Adipocyte (in vitro differentiated cells): ENCODE results near the gene CFP.

ENCODE experiments used
- DNase-seq: peaks from one replicate; pipeline ENCODE4 v3.0.0-alpha.2; 2015; ENCODE audit warnings: low read depth
- H3K27me3 ChIP-seq: replicated peaks from 2 replicates; pipeline ENCODE4 v1.7.0; 2013; ENCODE audit warnings: mild to moderate bottlenecking, low read length, moderate library complexity; ENCODE audit not compliant: control insufficient read depth, insufficient read depth
- H3K36me3 ChIP-seq: 2 replicates; pipeline ENCODE4 v1.7.0; 2013; ENCODE audit warnings: low read length, mild to moderate bottlenecking, moderate library complexity; ENCODE audit not compliant: control insufficient read depth, insufficient read depth, severe bottlenecking
- H3K4me1 ChIP-seq: 2 replicates; pipeline ENCODE4 v1.7.0; 2013; ENCODE audit warnings: mild to moderate bottlenecking, low read length, moderate library complexity; ENCODE audit not compliant: control insufficient read depth, insufficient read depth
- H3K4me3 ChIP-seq: 2 replicates; pipeline ENCODE4 v1.7.0; 2013; ENCODE audit warnings: mild to moderate bottlenecking, low read length, moderate library complexity
- H3K9ac ChIP-seq: 2 replicates; pipeline ENCODE4 v1.7.0; 2013; ENCODE audit warnings: mild to moderate bottlenecking, low read length, moderate library complexity
- H3K9me3 ChIP-seq: 2 replicates; pipeline ENCODE4 v1.7.0; 2013; ENCODE audit warnings: mild to moderate bottlenecking, low read length, moderate library complexity; ENCODE audit not compliant: control insufficient read depth

Gene CFP

GRCh38 chrX:47583240-47583861, 46.4 kb downstream of the CFP start:
- H3K9me3 ChIP-seq = no peaks in the 10 kb centered on the region
- no peaks in the 10 kb centered on the region for H3K27me3 ChIP-seq
- H3K4me3 ChIP-seq = peak overlapping the region; percentile 80
- peak overlapping the region; percentile 86 for H3K9ac ChIP-seq
- peaks cover 26% of the 10 kb centered on the region for H3K4me1 ChIP-seq
- DNase-seq = no peak
- H3K36me3 ChIP-seq = peaks cover 11% of the 10 kb centered on the region

GRCh38 chrX:47581731-47582647, 47.7 kb downstream of the CFP start, which contains the start of gene TIMP1:
TSS of gene TIMP1 (plus strand) at chrX:47582436. CDS start at chrX:47583416, 980 bp downstream.
- Histone ChIP-seq H3K4me3 (peak within 1 kb of the TSS; percentile 80), H3K4me1 (peaks cover 26% of the 10 kb centered on the region), H3K36me3 (peaks cover 11% of the 10 kb centered on the region), H3K9ac (peak within 1 kb of the TSS; percentile 86), H3K27me3 (no peaks in the 10 kb centered on the region), H3K9me3 (no peaks in the 10 kb centered on the region)
- DNase-seq = peak; percentile 94

DNA sequence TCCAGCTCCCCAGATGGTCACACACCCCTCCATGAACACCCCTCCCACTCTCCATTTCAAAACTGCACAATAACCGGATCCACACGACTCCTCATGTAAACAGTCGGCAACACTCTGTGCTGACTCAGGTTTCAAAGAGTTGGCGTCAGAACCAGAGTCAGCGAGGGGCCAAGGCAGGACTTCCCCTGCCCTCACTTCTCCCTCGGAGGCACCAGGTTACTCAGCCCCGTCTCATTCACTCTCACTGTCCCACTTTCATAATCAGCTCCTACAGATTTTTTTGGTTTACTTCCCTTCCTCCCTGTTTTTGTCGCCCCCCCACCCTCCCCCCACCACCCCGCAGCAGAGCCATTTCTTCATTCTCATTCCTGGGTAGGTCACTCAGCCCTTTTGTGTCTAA, 50.2 kb downstream of the CFP start:
- H3K9me3 ChIP-seq = peaks cover 3% of the 10 kb centered on the region
- no peaks in the 10 kb centered on the region for H3K27me3 ChIP-seq
- no peak overlapping the region for H3K4me3 ChIP-seq
- peaks cover 12% of the 10 kb centered on the region for H3K4me1 ChIP-seq
- H3K36me3 ChIP-seq = no peaks in the 10 kb centered on the region
- DNase-seq = peak; percentile 47
- H3K9ac ChIP-seq = no peak overlapping the region

- no peaks in the 10 kb centered on the region for H3K27me3 ChIP-seq
- no peak for DNase-seq
These were observed 51.0 kb downstream of the CFP start for GRCh38 chrX:47578692-47579091.

DNA sequence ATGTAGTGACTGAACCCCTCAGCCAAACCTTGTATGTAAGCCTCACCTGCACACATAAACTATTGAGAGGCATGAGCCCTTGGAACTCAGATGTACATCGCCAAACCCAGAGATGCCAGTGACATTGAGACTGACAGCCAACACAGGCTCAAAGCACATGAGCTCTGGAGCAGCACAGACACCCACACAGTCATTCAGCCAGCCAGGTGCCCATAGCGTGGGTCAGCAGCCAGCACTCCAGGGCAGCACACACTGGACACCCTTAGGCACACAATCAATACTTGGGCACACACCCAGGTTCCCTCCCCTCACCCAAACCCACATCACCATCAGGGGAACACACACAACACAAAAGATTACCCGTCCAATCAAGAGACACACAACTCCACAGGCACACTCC, 51.8 kb downstream of the CFP start:
- H3K9me3 ChIP-seq = peaks cover 3% of the 10 kb centered on the region
- H3K36me3 ChIP-seq = no peaks in the 10 kb centered on the region
- peaks cover 4% of the 10 kb centered on the region for H3K4me1 ChIP-seq
- no peak overlapping the region for H3K4me3 ChIP-seq
- H3K27me3 ChIP-seq = no peaks in the 10 kb centered on the region
- H3K9ac ChIP-seq = no peak overlapping the region
- no peak for DNase-seq

More at GRCh38 chrX:47578692-47579091, 51.0 kb downstream of the CFP start:
- Histone ChIP-seq H3K36me3 (no peaks in the 10 kb centered on the region), H3K4me3 (no peak overlapping the region), H3K4me1 (peaks cover 5% of the 10 kb centered on the region), H3K9ac (no peak overlapping the region), H3K9me3 (peaks cover 3% of the 10 kb centered on the region)

DNA sequence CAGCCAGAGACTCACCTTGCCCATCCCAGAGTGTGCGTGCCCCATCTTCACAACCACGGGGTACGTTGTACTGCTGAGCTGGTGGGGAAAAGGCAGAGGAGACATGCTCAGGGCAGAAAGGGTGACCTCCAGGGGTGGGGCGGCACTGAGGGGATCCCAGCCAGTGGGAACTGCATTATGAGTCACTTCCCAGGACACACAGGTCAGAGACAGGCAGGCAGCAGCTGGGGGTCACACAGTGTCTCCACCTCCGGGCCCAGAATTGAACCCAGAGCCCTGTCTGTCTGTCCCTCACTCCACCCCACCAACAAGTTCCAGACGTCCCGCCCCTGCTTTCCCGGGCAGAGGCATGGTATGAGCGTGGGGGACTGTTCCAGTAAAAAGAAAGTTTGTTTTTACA, 52.3 kb downstream of the CFP start:
- no peaks in the 10 kb centered on the region for H3K36me3 ChIP-seq
- H3K9me3 ChIP-seq = peaks cover 3% of the 10 kb centered on the region
- no peak overlapping the region for H3K9ac ChIP-seq
- H3K4me3 ChIP-seq = no peak overlapping the region
- no peaks in the 10 kb centered on the region for H3K27me3 ChIP-seq
- peaks cover 4% of the 10 kb centered on the region for H3K4me1 ChIP-seq
- no peak for DNase-seq

DNA sequence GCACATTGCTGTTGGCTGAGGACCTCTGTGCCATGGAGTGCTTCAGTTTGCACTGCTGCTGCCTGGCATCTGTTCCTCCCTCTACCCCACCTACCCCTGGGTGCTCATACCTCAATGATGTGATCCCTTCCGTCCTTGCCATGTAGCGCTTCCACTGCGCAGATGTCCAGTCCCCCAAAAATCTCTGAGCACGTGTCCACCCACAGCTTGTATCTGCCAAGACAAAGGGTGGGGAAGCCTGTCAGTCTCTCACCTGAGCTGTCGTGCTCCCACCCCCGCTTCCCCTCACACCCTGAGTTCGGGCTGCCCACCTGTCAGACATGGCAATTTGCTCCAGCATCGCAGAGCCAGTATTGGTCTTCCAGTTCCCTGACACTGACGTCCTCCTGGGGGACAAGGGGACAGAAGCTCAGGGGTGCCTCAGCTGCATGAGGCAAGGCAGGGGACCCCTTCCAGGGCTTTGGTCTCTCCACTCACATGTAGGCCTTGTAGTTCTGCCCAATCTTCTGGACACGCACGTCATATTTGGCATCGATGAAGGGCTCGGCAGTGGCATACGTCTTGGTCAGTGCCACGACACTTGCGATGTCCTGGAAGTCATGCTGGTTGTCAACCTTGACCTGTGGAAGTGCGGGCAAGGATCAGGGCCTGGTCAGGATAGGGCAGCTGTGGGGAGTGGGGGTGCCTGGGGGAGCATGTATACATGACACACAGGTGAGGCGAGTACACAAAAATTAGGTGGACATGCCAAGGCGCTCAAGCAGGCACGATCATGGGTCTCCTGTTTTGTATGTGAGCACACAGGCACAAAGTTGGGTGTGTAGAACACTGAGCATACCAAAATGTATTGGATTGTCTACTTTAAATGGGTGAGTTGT, 53.5 kb downstream of the CFP start:
- peaks cover 3% of the 10 kb centered on the region for H3K9me3 ChIP-seq
- no peaks in the 10 kb centered on the region for H3K27me3 ChIP-seq
- peaks cover 8% of the 10 kb centered on the region for H3K36me3 ChIP-seq
- H3K4me3 ChIP-seq = no peak overlapping the region
- DNase-seq = no peak
- H3K9ac ChIP-seq = no peak overlapping the region
- H3K4me1 ChIP-seq = no peaks in the 10 kb centered on the region

DNA sequence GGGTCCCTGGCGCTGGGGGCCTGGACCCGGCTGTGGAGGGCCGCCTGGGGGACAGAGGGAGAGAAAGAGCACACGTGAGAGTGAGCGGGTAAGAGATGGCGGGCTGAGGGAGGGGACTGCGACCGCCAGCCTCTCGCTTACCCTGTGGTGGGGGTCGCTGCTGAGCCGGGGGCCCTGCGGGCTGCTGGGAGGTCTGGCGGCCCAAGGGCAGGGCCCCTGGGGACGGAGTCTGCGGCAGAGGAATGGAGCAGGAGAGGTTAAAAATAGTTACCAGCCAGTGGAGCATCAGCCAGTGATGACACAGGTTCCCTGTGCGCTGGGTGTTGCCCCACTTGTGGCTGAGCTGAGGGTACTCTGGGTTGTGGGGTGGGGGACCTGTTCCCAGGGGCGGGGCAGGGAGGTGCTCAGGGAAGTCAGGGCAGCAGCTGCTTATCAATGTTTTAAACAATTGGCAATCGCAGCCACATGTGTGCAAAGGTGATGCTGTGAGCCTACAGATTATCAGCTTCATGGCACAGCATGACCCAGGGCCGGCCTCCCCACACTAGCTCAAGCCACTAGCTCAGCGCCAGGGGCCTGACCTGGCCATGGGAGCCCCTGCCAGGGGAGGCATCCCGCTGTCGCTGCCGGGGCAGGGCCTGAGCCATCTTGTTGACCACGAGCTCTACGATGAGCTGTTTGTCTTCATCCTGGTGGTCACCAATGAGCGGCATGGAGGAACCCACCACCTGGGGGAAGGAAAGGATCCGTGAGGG, 55.0 kb downstream of the CFP start:
- Histone ChIP-seq H3K4me3 (no peak overlapping the region), H3K9me3 (peaks cover 3% of the 10 kb centered on the region), H3K4me1 (no peaks in the 10 kb centered on the region), H3K36me3 (peaks cover 15% of the 10 kb centered on the region), H3K9ac (no peak overlapping the region), H3K27me3 (no peaks in the 10 kb centered on the region)
- no peak for DNase-seq

GRCh38 chrX:47574076-47574546, 55.6 kb downstream of the CFP start:
- H3K27me3 ChIP-seq = no peaks in the 10 kb centered on the region
- H3K4me3 ChIP-seq = no peak overlapping the region
- peaks cover 3% of the 10 kb centered on the region for H3K9me3 ChIP-seq
- peaks cover 21% of the 10 kb centered on the region for H3K36me3 ChIP-seq
- peak overlapping the region; percentile 48 for H3K9ac ChIP-seq
- no peak for DNase-seq
- H3K4me1 ChIP-seq = no peaks in the 10 kb centered on the region

- Histone ChIP-seq H3K27me3 (no peaks in the 10 kb centered on the region), H3K4me3 (no peak overlapping the region), H3K36me3 (peaks cover 23% of the 10 kb centered on the region), H3K4me1 (no peaks in the 10 kb centered on the region), H3K9me3 (peaks cover 3% of the 10 kb centered on the region), H3K9ac (peak overlapping the region; percentile 48)
- no peak for DNase-seq
These were observed 56.2 kb downstream of the CFP start for GRCh38 chrX:47573341-47574075.
